Stimulated activated naive CD4-positive, alpha-beta T cell (primary cell): ENCODE data around the gene PRRG1.
"Not testable (repeated sequence)": the region's sequence is repeated elsewhere in the genome, so short reads cannot be mapped to it uniquely, and the experiment has no call there.

Experiments
- DNase-seq, 6 experiments: peaks; one replicate each; lab custom pipeline; 2025; lab: John Stamatoyannopoulos, UW

PRRG1 gene

GRCh38 chrX:37378404-37378803 lies 29.2 kb downstream of the PRRG1 start:
- DNase-seq = no peak

GRCh38 chrX:37378830-37379229 lies 29.7 kb downstream of the PRRG1 start:
- DNase-seq = no peak

GRCh38 chrX:37380256-37380655 lies 31.1 kb downstream of the PRRG1 start:
- no peak for DNase-seq

GRCh38 chrX:37380924-37381323 lies 31.8 kb downstream of the PRRG1 start:
- DNase-seq = no peak

GRCh38 chrX:37383313-37383712 lies 34.1 kb downstream of the PRRG1 start:
- no peak for DNase-seq

GRCh38 chrX:37388413-37388812 lies 39.2 kb downstream of the PRRG1 start:
- DNase-seq = no peak

- DNase-seq = no peak
Observed at GRCh38 chrX:37405956-37406355, 56.8 kb downstream of the PRRG1 start.

- DNase-seq = no peak
Observed at GRCh38 chrX:37407736-37408135, 58.6 kb downstream of the PRRG1 start.

- DNase-seq = no peak
Observed at GRCh38 chrX:37409278-37409677, 60.1 kb downstream of the PRRG1 start.

- no peak for DNase-seq
Observed at GRCh38 chrX:37420185-37420584, 71.0 kb downstream of the PRRG1 start.

GRCh38 chrX:37420756-37421155 lies 71.6 kb downstream of the PRRG1 start:
- DNase-seq = no peak

- DNase-seq = no peak
Observed at GRCh38 chrX:37424000-37424429, 74.9 kb downstream of the PRRG1 start.

- DNase-seq = no peak
Observed at GRCh38 chrX:37425370-37425769, 76.2 kb downstream of the PRRG1 start.

- DNase-seq = not testable (repeated sequence)
Observed at GRCh38 chrX:37428962-37429361, 79.8 kb downstream of the PRRG1 start.

GRCh38 chrX:37434362-37434761 lies 85.2 kb downstream of the PRRG1 start:
- DNase-seq = no peak

- DNase-seq = no peak
Observed at GRCh38 chrX:37437160-37437559, 88.0 kb downstream of the PRRG1 start.

GRCh38 chrX:37441377-37441776 lies 92.2 kb downstream of the PRRG1 start:
- DNase-seq = no peak

- DNase-seq = no peak
Observed at GRCh38 chrX:37445182-37445581, 96.0 kb downstream of the PRRG1 start.

GRCh38 chrX:37453821-37454220 lies 104.7 kb downstream of the PRRG1 start:
- no peak for DNase-seq

- no peak for DNase-seq
Observed at GRCh38 chrX:37454537-37455285, 105.5 kb downstream of the PRRG1 start.

- DNase-seq = no peak
Observed at GRCh38 chrX:37455381-37455780, 106.2 kb downstream of the PRRG1 start.

GRCh38 chrX:37460285-37460684 lies 111.1 kb downstream of the PRRG1 start:
- DNase-seq = not testable (repeated sequence)

- DNase-seq = no peak
Observed at GRCh38 chrX:37462346-37462745, 113.2 kb downstream of the PRRG1 start.

- DNase-seq = no peak
Observed at GRCh38 chrX:37468124-37468739, 119.1 kb downstream of the PRRG1 start.
